Muscle layer of colon (tissue), 2 donors: ENCODE data around the gene OSBPL9.

ENCODE experiments used
- H3K27ac ChIP-seq: one replicate; pipeline ENCODE4 v1.7.0; 2013; ENCODE audit warnings: low read depth, mild to moderate bottlenecking, low read length, moderate library complexity
- H3K27me3 ChIP-seq, 2 donors: one replicate each; pipeline ENCODE4 v1.7.0; 2013; ENCODE audit warnings: low read length in 2 of 2, mild to moderate bottlenecking in 2 of 2; ENCODE audit not compliant: insufficient read depth in 2 of 2, control insufficient read depth in 1 of 2
- H3K36me3 ChIP-seq: one replicate; pipeline ENCODE4 v1.7.0; 2013; ENCODE audit warnings: mild to moderate bottlenecking, low read length; ENCODE audit not compliant: insufficient read depth
- H3K4me1 ChIP-seq: one replicate; pipeline ENCODE4 v1.7.0; 2013; ENCODE audit warnings: mild to moderate bottlenecking, low read length; ENCODE audit not compliant: insufficient read depth
- H3K4me3 ChIP-seq, 2 donors: one replicate each; pipeline ENCODE4 v1.7.0; 2013; ENCODE audit warnings: low read length in 2 of 2, low read depth in 1 of 2, mild to moderate bottlenecking in 1 of 2, moderate library complexity in 1 of 2
- H3K9ac ChIP-seq: one replicate; pipeline ENCODE4 v1.7.0; 2013; ENCODE audit warnings: low read length
- H3K9me3 ChIP-seq: one replicate; pipeline ENCODE4 v1.7.0; 2013; ENCODE audit warnings: mild to moderate bottlenecking, low read length
- donor health status: abdominal sarcoma.
- donor health status: Adenocarcinoma of cecum.

OSBPL9 gene

GRCh38 chr1:51750729-51751128, 133.8 kb downstream of the OSBPL9 start:
- H3K4me3 ChIP-seq, result no peak overlapping the region
- H3K9ac ChIP-seq, result no peak overlapping the region
- no peak overlapping the region for H3K27ac ChIP-seq
- H3K27me3 ChIP-seq, result no peaks in the 10 kb centered on the region
- H3K4me1 ChIP-seq, result no peaks in the 10 kb centered on the region
- no peaks in the 10 kb centered on the region for H3K9me3 ChIP-seq
- H3K36me3 ChIP-seq, result peaks cover 7% of the 10 kb centered on the region

GRCh38 chr1:51752073-51752948, 135.4 kb downstream of the OSBPL9 start:
- Histone ChIP-seq H3K27ac (no peak overlapping the region), H3K4me1 (no peaks in the 10 kb centered on the region), H3K9me3 (no peaks in the 10 kb centered on the region), H3K27me3 (no peaks in the 10 kb centered on the region), H3K4me3 (no peak overlapping the region), H3K9ac (no peak overlapping the region), H3K36me3 (peaks cover 7% of the 10 kb centered on the region)

GRCh38 chr1:51753969-51754368, 137.1 kb downstream of the OSBPL9 start:
- Histone ChIP-seq H3K9ac (no peak overlapping the region), H3K27me3 (no peaks in the 10 kb centered on the region), H3K9me3 (no peaks in the 10 kb centered on the region), H3K27ac (no peak overlapping the region), H3K4me3 (no peak overlapping the region), H3K4me1 (no peaks in the 10 kb centered on the region), H3K36me3 (peaks cover 7% of the 10 kb centered on the region)

- Histone ChIP-seq H3K9ac (no peak overlapping the region), H3K4me3 (no peak overlapping the region), H3K27ac (no peak overlapping the region), H3K9me3 (no peaks in the 10 kb centered on the region), H3K4me1 (no peaks in the 10 kb centered on the region), H3K27me3 (no peaks in the 10 kb centered on the region), H3K36me3 (peaks cover 7% of the 10 kb centered on the region)
Measured at GRCh38 chr1:51754666-51755065, 137.8 kb downstream of the OSBPL9 start.

GRCh38 chr1:51755437-51755836, 138.5 kb downstream of the OSBPL9 start:
- Histone ChIP-seq H3K9me3 (no peaks in the 10 kb centered on the region), H3K36me3 (peaks cover 7% of the 10 kb centered on the region), H3K4me1 (no peaks in the 10 kb centered on the region), H3K9ac (no peak overlapping the region), H3K27me3 (no peaks in the 10 kb centered on the region), H3K4me3 (no peak overlapping the region), H3K27ac (no peak overlapping the region)

GRCh38 chr1:51756290-51756689, 139.4 kb downstream of the OSBPL9 start:
- Histone ChIP-seq H3K36me3 (peaks cover 7% of the 10 kb centered on the region), H3K4me1 (no peaks in the 10 kb centered on the region), H3K9me3 (no peaks in the 10 kb centered on the region), H3K4me3 (no peak overlapping the region), H3K27me3 (no peaks in the 10 kb centered on the region), H3K27ac (no peak overlapping the region), H3K9ac (no peak overlapping the region)

GRCh38 chr1:51758310-51758709, 141.4 kb downstream of the OSBPL9 start:
- Histone ChIP-seq H3K27me3 (no peaks in the 10 kb centered on the region), H3K36me3 (no peaks in the 10 kb centered on the region), H3K4me1 (no peaks in the 10 kb centered on the region), H3K4me3 (no peak overlapping the region), H3K9me3 (no peaks in the 10 kb centered on the region), H3K9ac (no peak overlapping the region), H3K27ac (no peak overlapping the region)

- Histone ChIP-seq H3K36me3 (no peaks in the 10 kb centered on the region), H3K9ac (no peak overlapping the region)
Measured at GRCh38 chr1:51760872-51761271, 144.0 kb downstream of the OSBPL9 start.

GRCh38 chr1:51761351-51761750, 144.5 kb downstream of the OSBPL9 start:
- Histone ChIP-seq H3K36me3 (peaks cover under 1% of the 10 kb centered on the region), H3K4me1 (no peaks in the 10 kb centered on the region), H3K9ac (no peak overlapping the region), H3K27ac (no peak overlapping the region), H3K9me3 (no peaks in the 10 kb centered on the region), H3K4me3 (no peak overlapping the region), H3K27me3 (no peaks in the 10 kb centered on the region)

More at GRCh38 chr1:51760872-51761271, 144.0 kb downstream of the OSBPL9 start:
- Histone ChIP-seq H3K27ac (no peak overlapping the region), H3K27me3 (no peaks in the 10 kb centered on the region), H3K9me3 (no peaks in the 10 kb centered on the region), H3K4me1 (no peaks in the 10 kb centered on the region), H3K4me3 (no peak overlapping the region)

GRCh38 chr1:51768971-51769588, 152.2 kb downstream of the OSBPL9 start:
- Histone ChIP-seq H3K9me3 (no peaks in the 10 kb centered on the region), H3K27ac (no peak overlapping the region), H3K4me1 (no peaks in the 10 kb centered on the region), H3K36me3 (peaks cover 26% of the 10 kb centered on the region), H3K4me3 (no peak overlapping the region), H3K27me3 (no peaks in the 10 kb centered on the region), H3K9ac (no peak overlapping the region)

- H3K36me3 ChIP-seq, result peaks cover 29% of the 10 kb centered on the region
- H3K27ac ChIP-seq, result no peak overlapping the region
- no peaks in the 10 kb centered on the region for H3K4me1 ChIP-seq
- H3K9ac ChIP-seq, result no peak overlapping the region
- no peak overlapping the region for H3K4me3 ChIP-seq
- H3K27me3 ChIP-seq, result no peaks in the 10 kb centered on the region
- H3K9me3 ChIP-seq, result no peaks in the 10 kb centered on the region
Measured at GRCh38 chr1:51776408-51776807, 159.5 kb downstream of the OSBPL9 start.
